Hindlimb muscle (tissue), 1 donor: ENCODE data around the gene HPGDS. TPM values are rescaled to one million over a fixed set of nuclear protein-coding genes. Genes with fewer than 3 reads are reported as not detected.
"Not testable (repeated sequence)": the region's sequence is repeated elsewhere in the genome, so short reads cannot be mapped to it uniquely, and the experiment has no call there.

Source experiments
- DNase-seq: peaks from one replicate; pipeline ENCODE4 v3.0.0-alpha.2; 2013
- polyA plus RNA-seq: library from polyadenylated mRNA; unstranded; fragments of 120-200 nt; gene quantifications from one replicate; pipeline ENCODE4 v1.2.1, GENCODE V29; 2013; ENCODE audit not compliant: insufficient read length

Gene HPGDS
- polyA plus RNA-seq, 1 donor, result 5.8 TPM

GRCh38 chr4:94356444-94356843, 13.8 kb upstream of the HPGDS start:
- DNase-seq, result no peak

DNA sequence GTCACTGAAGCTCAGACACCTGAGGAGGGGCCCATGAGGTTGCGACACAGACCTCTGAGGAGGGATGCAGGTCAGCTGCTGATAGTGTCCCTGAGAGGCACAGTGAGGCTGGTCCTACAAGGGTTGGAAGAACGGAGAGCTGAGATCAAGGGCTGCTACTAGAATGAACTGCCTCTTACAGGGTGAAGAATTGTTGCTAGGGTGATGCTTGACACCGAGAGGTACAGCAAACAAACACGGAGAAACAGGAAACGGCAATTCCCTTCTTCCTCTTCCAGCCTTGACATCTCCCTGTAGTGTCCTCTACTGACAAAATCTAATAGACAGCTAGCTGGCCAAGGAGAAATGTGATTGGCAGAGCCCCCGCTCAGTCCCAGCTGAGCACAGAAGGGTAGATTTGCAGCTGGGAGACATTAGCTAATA, 11.8 kb upstream of the HPGDS start:
- no peak for DNase-seq

DNA sequence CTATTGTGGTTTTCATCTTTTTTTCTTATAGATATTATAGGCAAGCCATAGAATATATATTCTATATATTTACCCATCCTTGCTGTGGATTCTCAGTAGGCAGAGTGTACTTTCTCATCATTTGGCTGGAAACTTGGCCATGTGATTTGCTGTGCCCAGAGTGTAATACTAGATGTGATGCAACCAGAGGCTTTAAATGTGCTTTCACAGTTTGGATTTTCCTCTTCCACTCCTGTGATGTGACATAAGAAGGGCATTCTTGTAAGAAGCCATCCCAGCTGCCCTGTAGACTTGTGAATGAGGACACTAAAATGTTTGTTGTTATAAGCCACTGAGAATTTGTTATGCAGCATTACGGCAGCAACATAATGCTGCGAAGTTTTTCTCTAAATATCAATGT, 10.4 kb upstream of the HPGDS start:
- no peak for DNase-seq

GRCh38 chr4:94352163-94352562, 9.5 kb upstream of the HPGDS start:
- no peak for DNase-seq

GRCh38 chr4:94351319-94351718, 8.7 kb upstream of the HPGDS start:
- no peak for DNase-seq

DNA sequence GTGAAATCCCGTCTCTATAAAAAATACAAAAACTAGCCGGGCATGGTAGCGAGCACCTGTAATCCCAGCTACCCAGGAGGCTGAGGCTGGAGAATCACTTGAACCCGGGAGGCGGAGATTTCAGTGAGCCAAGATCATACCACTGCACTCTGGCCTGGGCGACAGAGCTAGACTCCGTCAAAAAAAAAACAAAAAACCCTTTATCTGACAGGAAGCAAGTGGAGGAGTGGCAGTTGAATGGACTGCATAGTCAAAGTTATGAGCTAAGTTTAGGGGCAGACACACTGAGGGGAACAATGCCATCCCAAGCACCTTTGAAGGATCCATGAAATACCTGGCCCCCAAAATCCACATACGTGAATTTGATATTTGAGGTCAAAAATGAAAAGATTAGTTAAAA, 7.5 kb upstream of the HPGDS start:
- no peak for DNase-seq

- DNase-seq, result no peak
Measured at GRCh38 chr4:94349193-94349592, 6.6 kb upstream of the HPGDS start.

DNA sequence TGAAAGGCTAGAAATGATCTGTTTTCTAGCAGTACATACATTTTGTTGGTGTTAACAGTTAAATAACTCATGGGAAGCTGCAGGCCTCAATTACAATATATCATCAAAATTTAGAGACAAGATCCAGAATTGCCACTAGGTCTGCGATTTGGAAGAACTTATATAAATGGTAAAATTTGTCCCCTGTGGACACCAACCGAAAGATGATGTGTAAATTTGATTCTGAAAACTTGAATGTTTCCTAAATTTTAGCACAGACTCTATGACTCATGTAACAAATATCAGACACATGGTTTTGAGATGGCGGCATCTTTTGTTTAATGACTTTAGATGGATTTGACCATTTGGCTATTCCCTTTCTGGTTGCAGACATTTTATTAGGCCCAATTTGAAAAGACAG, 6.0 kb upstream of the HPGDS start:
- no peak for DNase-seq

DNA sequence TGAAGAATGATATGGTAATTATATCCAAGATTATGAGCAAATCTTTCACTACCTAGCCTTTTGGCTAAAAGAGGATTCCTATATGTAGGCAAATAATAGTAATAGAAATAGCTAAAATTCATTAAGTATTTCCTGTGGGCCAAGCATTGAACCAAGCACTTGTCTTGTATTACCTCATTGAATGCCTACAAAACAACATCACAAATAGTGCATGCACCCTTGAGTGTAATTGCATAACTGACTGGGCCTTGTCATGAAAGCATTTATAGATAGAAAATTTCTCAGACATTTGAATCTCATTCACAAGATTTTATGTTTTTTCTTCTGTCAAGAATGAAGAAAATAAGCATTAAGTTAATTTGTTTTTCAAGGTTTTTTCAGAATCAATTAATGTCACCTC, 3.9 kb upstream of the HPGDS start:
- no peak for DNase-seq

DNA sequence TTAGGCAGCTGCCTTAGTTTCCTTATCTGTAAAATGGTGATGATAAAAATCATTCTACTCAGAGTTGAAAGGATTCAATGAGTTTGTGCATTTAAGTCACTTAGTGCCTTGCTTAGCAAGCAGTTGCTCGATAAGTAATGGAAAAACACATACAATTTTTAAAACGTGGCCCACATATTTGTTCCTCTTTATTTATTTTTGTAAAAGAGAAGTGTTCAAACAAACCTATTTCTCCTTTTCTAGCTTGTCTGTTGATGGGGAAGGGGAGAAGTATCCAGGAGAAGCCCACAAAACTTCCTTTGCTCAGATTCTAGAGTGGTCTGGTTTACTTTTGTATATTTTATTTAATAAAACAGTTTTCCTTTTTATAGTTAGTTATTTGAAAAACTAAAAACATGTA, 3.3 kb upstream of the HPGDS start:
- no peak for DNase-seq

GRCh38 chr4:94345266-94345665, 2.6 kb upstream of the HPGDS start:
- no peak for DNase-seq

GRCh38 chr4:94344457-94344856, 1.8 kb upstream of the HPGDS start:
- DNase-seq, result no peak

- DNase-seq, result no peak
Measured at GRCh38 chr4:94341481-94342370, 910 bp downstream of the HPGDS start.

DNA sequence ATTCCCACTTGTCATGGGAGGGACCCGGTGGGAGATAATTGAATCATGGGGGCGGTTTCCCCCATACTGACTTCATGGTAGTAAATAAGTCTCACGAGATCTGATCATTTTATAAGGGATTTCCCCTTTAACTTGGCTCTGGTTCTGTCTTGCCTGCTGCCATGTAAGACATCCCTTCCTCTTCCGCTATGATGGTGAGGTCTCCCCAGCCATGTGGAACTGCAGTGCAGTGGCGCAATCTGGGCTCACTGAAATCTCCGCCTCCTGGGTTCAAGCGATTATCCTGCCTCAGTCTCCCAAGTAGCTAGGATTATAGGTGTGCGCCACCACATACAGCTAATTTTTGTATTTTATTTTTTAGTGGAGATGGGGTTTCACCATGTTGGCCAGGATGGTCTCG, 2.9 kb downstream of the HPGDS start:
- DNase-seq, result no peak

GRCh38 chr4:94338681-94339351, 3.8 kb downstream of the HPGDS start:
- no peak for DNase-seq

DNA sequence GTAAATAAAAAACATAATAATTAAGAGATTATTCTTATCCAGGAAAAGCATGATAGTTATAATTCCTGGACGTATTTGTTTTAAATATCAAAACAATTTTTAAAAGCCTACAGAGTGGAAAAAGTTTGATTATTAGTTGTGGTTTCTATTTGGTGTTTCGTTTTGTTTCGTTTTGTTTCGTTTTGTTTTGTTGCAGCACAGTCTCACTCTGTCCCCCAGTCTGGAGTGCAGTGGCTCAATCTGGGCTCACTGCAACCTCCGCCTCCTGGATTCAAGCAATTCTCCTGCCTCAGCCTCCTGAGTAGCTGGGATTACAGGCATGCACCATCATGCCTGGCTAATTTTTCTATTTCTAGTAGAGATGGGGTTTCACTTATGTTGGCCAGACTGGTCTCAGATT, 5.8 kb downstream of the HPGDS start:
- DNase-seq, result not testable (repeated sequence)

GRCh38 chr4:94336303-94336702, 6.3 kb downstream of the HPGDS start:
- DNase-seq, result no peak

DNA sequence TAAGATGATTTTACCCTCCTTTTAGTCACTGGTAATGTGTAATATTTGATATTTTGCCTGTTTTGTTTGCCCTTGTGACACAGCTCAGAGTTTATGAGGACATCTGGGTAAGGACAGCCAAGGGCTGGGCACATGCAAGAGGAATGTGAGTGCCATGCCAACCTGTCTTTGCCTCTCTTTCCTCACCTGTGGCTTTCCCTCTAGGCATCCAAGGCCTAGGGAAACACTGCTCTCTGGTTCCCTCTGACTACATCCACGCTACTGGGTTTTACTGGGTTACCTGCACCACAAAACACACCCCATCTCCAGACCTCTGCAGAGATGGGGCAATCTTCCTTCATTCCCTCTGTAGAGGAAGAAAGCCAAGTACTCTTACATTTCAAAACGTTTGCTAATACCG, 7.7 kb downstream of the HPGDS start:
- DNase-seq, result no peak

GRCh38 chr4:94334476-94334875, 8.2 kb downstream of the HPGDS start:
- no peak for DNase-seq

DNA sequence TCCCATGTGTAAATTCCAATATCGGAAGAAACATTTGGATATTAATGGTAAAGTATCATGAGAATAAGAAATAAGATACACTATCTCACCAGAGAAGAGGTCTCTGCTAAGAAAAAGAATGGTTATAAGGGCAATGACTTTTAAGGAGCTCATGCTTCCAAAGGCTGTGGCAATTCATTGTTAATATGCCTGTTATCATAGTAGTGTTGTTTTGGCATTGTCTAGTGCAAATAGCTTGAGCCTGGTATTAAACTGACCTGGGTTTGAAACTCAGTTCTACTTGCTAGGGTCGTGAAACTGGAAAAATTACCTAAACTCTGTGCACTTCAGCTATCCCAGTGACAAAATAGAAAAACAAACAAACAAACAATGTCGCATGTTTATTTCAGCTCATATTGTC, 8.8 kb downstream of the HPGDS start:
- no peak for DNase-seq

DNA sequence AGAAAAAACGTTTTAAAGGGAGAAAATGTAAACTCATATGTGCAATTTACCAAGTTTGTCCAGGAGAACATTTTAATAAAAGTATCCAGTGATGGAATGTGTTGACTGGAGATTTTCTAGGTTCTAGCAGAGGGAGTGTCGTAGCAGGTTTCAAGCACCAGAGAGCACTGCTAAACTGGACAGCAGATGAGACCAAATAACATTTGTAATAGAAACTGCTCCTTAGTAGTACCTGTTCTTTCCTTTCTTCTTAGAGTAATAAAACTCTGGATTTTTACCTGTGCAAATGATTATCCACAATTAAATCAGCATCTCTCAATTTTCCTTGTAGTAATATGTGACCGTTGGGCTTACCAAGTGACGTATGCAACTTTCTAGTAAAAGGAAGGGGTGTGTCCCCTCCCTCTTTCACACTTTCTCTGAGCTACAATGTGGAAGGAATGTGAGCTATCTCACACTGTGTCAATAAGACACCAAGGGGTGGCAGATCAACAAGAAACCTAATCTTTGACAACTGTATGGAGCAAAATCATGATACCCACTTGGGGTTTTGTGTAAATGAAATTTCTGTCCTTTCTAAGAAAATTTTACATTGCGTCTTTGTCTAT, 9.5 kb downstream of the HPGDS start:
- no peak for DNase-seq

DNA sequence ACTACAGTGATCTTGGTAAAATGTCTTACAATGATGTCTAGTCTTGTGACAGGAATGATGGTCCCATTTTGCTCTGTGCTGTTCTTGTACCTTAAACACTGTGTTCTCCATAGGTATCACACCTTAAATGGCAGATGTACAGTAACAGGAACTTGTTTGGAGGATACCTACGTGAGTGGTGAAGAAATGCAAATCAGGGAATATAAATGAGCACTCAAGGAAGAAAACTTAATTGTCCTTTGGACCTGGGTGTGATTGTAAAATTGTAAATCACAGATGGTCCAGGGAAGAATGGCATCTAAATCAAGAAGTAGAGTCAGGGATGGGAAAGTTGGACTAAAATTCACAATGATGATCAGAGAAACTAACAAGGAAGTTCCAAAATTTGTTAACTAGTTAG, 12.7 kb downstream of the HPGDS start:
- DNase-seq, result no peak

DNA sequence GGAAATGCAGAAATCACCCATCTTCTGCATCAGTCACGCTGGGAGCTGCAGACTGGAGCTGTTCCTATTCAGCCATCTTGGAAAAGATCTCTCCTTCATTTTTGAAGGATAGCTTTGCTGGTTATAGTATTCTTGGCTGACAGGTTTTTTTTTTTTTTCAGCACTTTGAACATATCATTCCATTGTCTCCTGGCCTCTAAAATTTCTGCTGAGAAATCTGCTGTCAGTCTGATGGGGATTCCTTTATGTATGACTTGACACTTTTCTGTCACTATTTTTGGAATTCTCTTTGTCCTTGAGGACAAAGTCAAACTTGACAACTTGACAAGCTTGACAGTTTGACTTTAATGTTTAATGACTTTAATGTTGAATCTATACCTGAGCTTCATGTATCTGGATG, 16.8 kb downstream of the HPGDS start:
- DNase-seq, result no peak

DNA sequence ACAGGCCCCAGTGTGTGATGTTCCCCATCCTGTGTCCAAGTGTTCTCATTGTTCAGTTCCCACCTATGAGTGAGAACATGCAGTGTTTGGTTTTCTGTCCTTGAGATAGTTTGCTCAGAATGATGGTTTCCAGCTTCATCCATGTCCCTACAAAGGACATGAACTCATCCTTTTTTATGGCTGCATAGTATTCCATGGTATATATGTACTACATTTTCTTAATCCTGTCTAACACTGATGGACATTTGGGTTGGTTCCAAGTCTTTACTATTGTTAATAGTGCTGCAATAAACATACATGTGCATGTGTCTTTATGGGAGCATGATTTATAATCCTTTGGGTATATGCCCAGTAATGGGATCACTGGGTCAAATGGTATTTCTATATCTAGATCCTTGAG, 22.7 kb downstream of the HPGDS start:
- not testable (repeated sequence) for DNase-seq
